Vagina (tissue), 2 donors: ENCODE data around the gene PSMA4. TPM values are rescaled to one million over a fixed set of nuclear protein-coding genes. Genes with fewer than 3 reads are reported as not detected.

Experiments used
- DNase-seq, 2 donors: peaks; one replicate each; pipeline ENCODE4 v3.0.0-alpha.2; 2017; ENCODE audit errors: extremely low spot score in 2 of 2
- H3K27ac ChIP-seq: fragments of 200-600 bp; sonication (generic); one replicate; pipeline ENCODE4 v1.5.1; 2019
- H3K27me3 ChIP-seq: fragments of 200-600 bp; sonication (generic); one replicate; pipeline ENCODE4 v1.5.1; 2019
- H3K36me3 ChIP-seq, 2 donors: fragments of 200-600 bp; sonication (generic); one replicate each; pipeline ENCODE4 v1.5.1; 2017 to 2019
- H3K4me1 ChIP-seq: fragments of 200-600 bp; sonication (generic); one replicate; pipeline ENCODE4 v1.5.1; 2019
- H3K4me3 ChIP-seq, 2 donors: fragments of 200-600 bp; sonication (generic); 1 replicate in 1 of 2; 2 replicates in 1 of 2; pipeline ENCODE4 v1.5.1; 2016 to 2019
- H3K9me3 ChIP-seq: fragments of 200-600 bp; sonication (generic); one replicate; pipeline ENCODE4 v1.5.1; 2019
- POLR2A ChIP-seq, 2 donors: fragments of 450-650 bp; IDR thresholded peaks; one replicate each; pipeline ENCODE4 v1.6.1; 2017; ENCODE audit warnings: antibody characterized with exemption in 2 of 2, mild to moderate bottlenecking in 2 of 2, moderate library complexity in 2 of 2
- POLR2AphosphoS5 ChIP-seq, 2 donors: sonication (generic); formaldehyde crosslinking; IDR thresholded peaks; one replicate each; pipeline ENCODE4 v1.9.0; 2017; ENCODE audit warnings: antibody characterized with exemption in 2 of 2, mild to moderate bottlenecking in 2 of 2, low read depth in 1 of 2; ENCODE audit not compliant: insufficient read depth in 1 of 2
- intact Hi-C: fragments of 100-400 bp; cut with DNase I; formaldehyde crosslinking; loops from one replicate; pipeline ENCODE4 v1.15.1; 2023
- total RNA-seq: library from RNA; depleted of rRNA; stranded (reverse); fragments of >200 nt; gene quantifications from one replicate; pipeline ENCODE4 v1.2.3, GENCODE V29; 2016
- TF ChIP-seq, protein P1 (sequence below), 3 experiments: fragments of 450-650 bp in 2 of 3; fragments of 200-600 bp in 1 of 3; sonication (generic) in 1 of 3; IDR thresholded peaks; one replicate each; pipeline ENCODE4 v1.5.1; 2017 to 2019; ENCODE audit warnings: antibody characterized with exemption in 3 of 3, mild to moderate bottlenecking in 2 of 3, moderate library complexity in 2 of 3

Gene PSMA4
- total RNA-seq, 1 donor from 2014 or later: 107 TPM

DNA sequence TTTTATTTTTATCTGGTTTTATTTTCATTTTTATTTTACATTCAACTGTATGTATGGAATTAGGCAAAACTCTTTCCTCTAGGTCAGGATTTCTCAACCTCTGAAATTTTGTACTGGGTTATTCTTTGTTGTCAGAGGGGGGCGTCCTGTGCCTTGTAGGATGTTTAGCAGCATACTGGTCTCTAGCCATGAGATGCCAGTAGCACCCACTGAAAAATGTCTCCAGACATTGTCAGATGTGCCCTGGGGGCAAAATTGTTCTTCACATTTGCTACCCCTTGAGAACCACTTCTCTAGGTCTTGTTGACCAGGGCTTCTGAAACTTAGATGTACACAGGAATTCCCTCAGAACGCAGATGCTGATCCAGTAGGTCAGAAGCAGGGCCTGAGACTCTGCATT, 30.5 kb downstream of the PSMA4 start:
- Histone ChIP-seq H3K4me3 (no peak overlapping the region), H3K27me3 (no peaks in the 10 kb centered on the region), H3K4me1 (peaks cover 11% of the 10 kb centered on the region), H3K36me3 (no peaks in the 10 kb centered on the region), H3K27ac (no peak overlapping the region), H3K9me3 (no peaks in the 10 kb centered on the region)
- DNase-seq: no peak
- intact Hi-C loops: no loop called here
- no peak for TF ChIP-seq POLR2AphosphoS5 (IDR thresholded peaks at IDR 0.05; ENCODE audit: insufficient read depth in 1 of 2, low read depth in 1 of 2)
- TF ChIP-seq, protein P1, sequence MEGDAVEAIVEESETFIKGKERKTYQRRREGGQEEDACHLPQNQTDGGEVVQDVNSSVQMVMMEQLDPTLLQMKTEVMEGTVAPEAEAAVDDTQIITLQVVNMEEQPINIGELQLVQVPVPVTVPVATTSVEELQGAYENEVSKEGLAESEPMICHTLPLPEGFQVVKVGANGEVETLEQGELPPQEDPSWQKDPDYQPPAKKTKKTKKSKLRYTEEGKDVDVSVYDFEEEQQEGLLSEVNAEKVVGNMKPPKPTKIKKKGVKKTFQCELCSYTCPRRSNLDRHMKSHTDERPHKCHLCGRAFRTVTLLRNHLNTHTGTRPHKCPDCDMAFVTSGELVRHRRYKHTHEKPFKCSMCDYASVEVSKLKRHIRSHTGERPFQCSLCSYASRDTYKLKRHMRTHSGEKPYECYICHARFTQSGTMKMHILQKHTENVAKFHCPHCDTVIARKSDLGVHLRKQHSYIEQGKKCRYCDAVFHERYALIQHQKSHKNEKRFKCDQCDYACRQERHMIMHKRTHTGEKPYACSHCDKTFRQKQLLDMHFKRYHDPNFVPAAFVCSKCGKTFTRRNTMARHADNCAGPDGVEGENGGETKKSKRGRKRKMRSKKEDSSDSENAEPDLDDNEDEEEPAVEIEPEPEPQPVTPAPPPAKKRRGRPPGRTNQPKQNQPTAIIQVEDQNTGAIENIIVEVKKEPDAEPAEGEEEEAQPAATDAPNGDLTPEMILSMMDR (IDR thresholded peaks at IDR 0.05): no peak
- TF ChIP-seq POLR2A (IDR thresholded peaks at IDR 0.05): no peak

- TF ChIP-seq POLR2AphosphoS5 (IDR thresholded peaks at IDR 0.05; ENCODE audit: insufficient read depth in 1 of 2, low read depth in 1 of 2) (no peak), POLR2A (IDR thresholded peaks at IDR 0.05) (no peak)
- TF ChIP-seq, protein P1 (IDR thresholded peaks at IDR 0.05): no peak
- DNase-seq: no peak
- Histone ChIP-seq H3K27ac (no peak overlapping the region), H3K36me3 (no peaks in the 10 kb centered on the region), H3K4me3 (no peak overlapping the region), H3K27me3 (no peaks in the 10 kb centered on the region), H3K4me1 (peaks cover 4% of the 10 kb centered on the region), H3K9me3 (no peaks in the 10 kb centered on the region)
- intact Hi-C loops: no loop called here
Measured at GRCh38 chr15:78571382-78571781, 31.1 kb downstream of the PSMA4 start.

DNA sequence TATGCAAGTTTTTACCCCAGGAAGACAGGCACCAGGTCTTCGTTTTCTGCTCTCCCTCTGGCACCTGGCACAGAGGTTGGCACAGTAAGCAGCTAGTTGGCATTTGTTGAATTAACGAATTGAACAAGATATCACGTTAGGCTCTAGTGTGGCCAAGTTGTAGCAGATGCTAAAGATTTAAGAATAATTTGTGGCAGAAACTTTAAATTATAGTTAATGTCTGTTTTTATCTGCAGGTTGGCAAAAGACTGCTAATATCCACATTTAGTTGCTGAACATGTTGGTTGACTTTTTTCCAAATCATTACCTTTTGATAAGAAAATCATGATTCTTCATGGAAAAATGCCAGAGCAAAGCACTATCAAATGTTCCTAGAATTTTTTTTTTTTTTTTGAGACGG, 33.2 kb downstream of the PSMA4 start:
- H3K27ac ChIP-seq: no peak overlapping the region
- no peak overlapping the region for H3K4me3 ChIP-seq
- intact Hi-C loops: no loop called here
- H3K27me3 ChIP-seq: no peaks in the 10 kb centered on the region
- no peaks in the 10 kb centered on the region for H3K4me1 ChIP-seq
- no peaks in the 10 kb centered on the region for H3K9me3 ChIP-seq
- no peaks in the 10 kb centered on the region for H3K36me3 ChIP-seq
- TF ChIP-seq, protein P1 (IDR thresholded peaks at IDR 0.05): no peak
- no peak for TF ChIP-seq POLR2A (IDR thresholded peaks at IDR 0.05)
- no peak for TF ChIP-seq POLR2AphosphoS5 (IDR thresholded peaks at IDR 0.05; ENCODE audit: insufficient read depth in 1 of 2, low read depth in 1 of 2)
- no peak for DNase-seq

DNA sequence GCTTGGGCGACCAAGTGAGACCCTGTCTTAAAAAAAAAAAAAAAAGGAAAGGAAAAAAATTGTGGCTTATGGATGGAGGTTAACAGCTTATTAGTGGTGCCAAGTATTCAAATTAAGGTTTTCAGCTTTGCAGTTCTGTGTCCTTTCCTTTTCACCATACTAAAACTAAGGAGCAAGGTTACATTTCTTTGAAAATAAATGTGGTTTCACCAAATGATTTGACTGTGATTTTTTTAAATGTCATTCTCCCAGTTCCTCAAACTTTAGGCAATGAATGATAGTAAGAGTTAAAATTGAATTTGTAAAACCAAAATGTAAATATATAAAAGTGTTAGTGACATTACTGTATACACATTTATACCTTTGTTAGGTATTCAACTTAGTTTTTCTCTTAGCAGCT, 34.7 kb downstream of the PSMA4 start:
- no peak for DNase-seq
- Histone ChIP-seq H3K9me3 (no peaks in the 10 kb centered on the region), H3K27ac (no peak overlapping the region), H3K36me3 (no peaks in the 10 kb centered on the region), H3K4me3 (no peak overlapping the region), H3K4me1 (no peaks in the 10 kb centered on the region), H3K27me3 (no peaks in the 10 kb centered on the region)
- intact Hi-C loops: no loop called here
- TF ChIP-seq, protein P1 (IDR thresholded peaks at IDR 0.05): no peak
- TF ChIP-seq POLR2AphosphoS5 (IDR thresholded peaks at IDR 0.05; ENCODE audit: insufficient read depth in 1 of 2, low read depth in 1 of 2): no peak
- no peak for TF ChIP-seq POLR2A (IDR thresholded peaks at IDR 0.05)

- Histone ChIP-seq H3K36me3 (no peaks in the 10 kb centered on the region), H3K4me1 (no peaks in the 10 kb centered on the region), H3K9me3 (no peaks in the 10 kb centered on the region), H3K4me3 (no peak overlapping the region), H3K27ac (no peak overlapping the region), H3K27me3 (no peaks in the 10 kb centered on the region)
- no peak for DNase-seq
- intact Hi-C loops: no loop called here
- TF ChIP-seq, protein P1 (IDR thresholded peaks at IDR 0.05): no peak
- no peak for TF ChIP-seq POLR2A (IDR thresholded peaks at IDR 0.05)
Measured at GRCh38 chr15:78597583-78597982, 57.3 kb downstream of the PSMA4 start.
